ENCODE measurements around the gene CAMTA1. TPM values are rescaled to one million over a fixed set of nuclear protein-coding genes. Genes with fewer than 3 reads are reported as not detected.

Gene CAMTA1
- total RNA-seq, 1 experiment from 2014 or later: 118 TPM

DNA sequence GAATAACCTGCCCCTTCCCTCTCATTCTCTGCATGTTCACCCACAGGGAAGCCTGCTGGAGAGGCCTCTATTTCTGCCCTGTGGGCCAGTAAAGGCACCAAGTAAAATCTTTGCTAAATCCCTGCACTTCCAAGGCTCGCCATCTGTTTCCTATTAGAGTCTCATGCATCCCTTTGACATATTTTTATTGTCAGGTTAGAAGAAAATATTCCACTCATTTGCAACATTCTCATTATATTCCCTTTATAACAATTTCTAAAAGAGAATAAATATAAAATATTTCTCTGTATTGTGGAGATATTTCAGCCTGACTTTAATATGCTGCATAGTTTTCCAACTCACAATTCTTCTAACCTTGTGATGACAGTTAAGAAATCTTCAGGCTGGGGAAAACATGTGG is 645.4 kb downstream of the CAMTA1 start:
- no peak overlapping the region for H3K9ac ChIP-seq (ENCODE audit: low read length)
- H2AFZ ChIP-seq (ENCODE audit: low read length): no peak overlapping the region
- no peak overlapping the region for H3K4me2 ChIP-seq (ENCODE audit: low read depth, low read length, poor library complexity, severe bottlenecking)
- no peaks in the 10 kb centered on the region for H3K9me2 ChIP-seq (replicated peaks; ENCODE audit: insufficient read depth, low read length)
- DNase-seq: no peak
- H4K20me1 ChIP-seq (ENCODE audit: insufficient read depth, low read depth, low read length): peaks cover 6% of the 10 kb centered on the region; the same call in 1 of the 2 replicates
- H3K4me1 ChIP-seq (ENCODE audit: low read length): peaks cover under 1% of the 10 kb centered on the region; the same call in 1 of the 2 replicates
- no peaks in the 10 kb centered on the region for H3K27me3 ChIP-seq (ENCODE audit: low read length)
- no peak overlapping the region for H3K4me3 ChIP-seq (ENCODE audit: low read length)
- H3K79me2 ChIP-seq (ENCODE audit: low read length): no peaks in the 10 kb centered on the region
- no peaks in the 10 kb centered on the region for H3K9me3 ChIP-seq (ENCODE audit: low read length)
- no peak overlapping the region for H3K27ac ChIP-seq (ENCODE audit: low read length)
- no peaks in the 10 kb centered on the region for H3K36me3 ChIP-seq (ENCODE audit: insufficient read depth, low read length)

- Histone ChIP-seq H3K79me2 (ENCODE audit: low read length) (no peaks in the 10 kb centered on the region), H3K9ac (ENCODE audit: low read length) (no peak overlapping the region), H3K36me3 (ENCODE audit: insufficient read depth, low read length) (no peaks in the 10 kb centered on the region), H3K9me2 (replicated peaks; ENCODE audit: insufficient read depth, low read length) (no peaks in the 10 kb centered on the region), H3K9me3 (ENCODE audit: low read length) (no peaks in the 10 kb centered on the region), H3K27ac (ENCODE audit: low read length) (no peak overlapping the region), H3K27me3 (ENCODE audit: low read length) (no peaks in the 10 kb centered on the region), H3K4me2 (ENCODE audit: low read depth, low read length, poor library complexity, severe bottlenecking) (no peak overlapping the region), H2AFZ (ENCODE audit: low read length) (no peak overlapping the region), H3K4me3 (ENCODE audit: low read length) (no peak overlapping the region), H3K4me1 (ENCODE audit: low read length) (peaks cover 14% of the 10 kb centered on the region), H4K20me1 (ENCODE audit: insufficient read depth, low read depth, low read length) (peaks cover 6% of the 10 kb centered on the region; the same call in 1 of the 2 replicates)
- no peak for DNase-seq
Observed at GRCh38 chr1:7432102-7432899, 647.0 kb downstream of the CAMTA1 start.

- H3K9me2 ChIP-seq (replicated peaks; ENCODE audit: insufficient read depth, low read length): no peaks in the 10 kb centered on the region
- no peak overlapping the region for H2AFZ ChIP-seq (ENCODE audit: low read length)
- H3K27ac ChIP-seq (ENCODE audit: low read length): no peak overlapping the region
Observed at GRCh38 chr1:7432900-7433380, 647.7 kb downstream of the CAMTA1 start.

GRCh38 chr1:7434566-7434965 is 649.3 kb downstream of the CAMTA1 start:
- H3K4me1 ChIP-seq (ENCODE audit: low read length): peaks cover 21% of the 10 kb centered on the region
- H3K27me3 ChIP-seq (ENCODE audit: low read length): no peaks in the 10 kb centered on the region
- no peaks in the 10 kb centered on the region for H3K9me2 ChIP-seq (replicated peaks; ENCODE audit: insufficient read depth, low read length)
- no peak for DNase-seq
- H3K79me2 ChIP-seq (ENCODE audit: low read length): no peaks in the 10 kb centered on the region
- no peak overlapping the region for H3K4me3 ChIP-seq (ENCODE audit: low read length)
- no peak overlapping the region for H2AFZ ChIP-seq (ENCODE audit: low read length)
- H4K20me1 ChIP-seq (ENCODE audit: insufficient read depth, low read depth, low read length): peaks cover 3% of the 10 kb centered on the region; the same call in 1 of the 2 replicates
- no peak overlapping the region for H3K9ac ChIP-seq (ENCODE audit: low read length)
- no peaks in the 10 kb centered on the region for H3K36me3 ChIP-seq (ENCODE audit: insufficient read depth, low read length)
- H3K27ac ChIP-seq (ENCODE audit: low read length): no peak overlapping the region
- no peaks in the 10 kb centered on the region for H3K9me3 ChIP-seq (ENCODE audit: low read length)
- H3K4me2 ChIP-seq (ENCODE audit: low read depth, low read length, poor library complexity, severe bottlenecking): no peak overlapping the region

More at GRCh38 chr1:7432900-7433380, 647.7 kb downstream of the CAMTA1 start:
- H3K4me3 ChIP-seq (ENCODE audit: low read length): no peak overlapping the region
- no peaks in the 10 kb centered on the region for H3K36me3 ChIP-seq (ENCODE audit: insufficient read depth, low read length)
- H3K4me1 ChIP-seq (ENCODE audit: low read length): peaks cover 14% of the 10 kb centered on the region
- H3K4me2 ChIP-seq (ENCODE audit: low read depth, low read length, poor library complexity, severe bottlenecking): no peak overlapping the region
- H3K27me3 ChIP-seq (ENCODE audit: low read length): no peaks in the 10 kb centered on the region
- DNase-seq: no peak
- no peaks in the 10 kb centered on the region for H3K9me3 ChIP-seq (ENCODE audit: low read length)
- no peak overlapping the region for H3K9ac ChIP-seq (ENCODE audit: low read length)
- H4K20me1 ChIP-seq (ENCODE audit: insufficient read depth, low read depth, low read length): peaks cover 3% of the 10 kb centered on the region; the same call in 1 of the 2 replicates
- H3K79me2 ChIP-seq (ENCODE audit: low read length): no peaks in the 10 kb centered on the region

DNA sequence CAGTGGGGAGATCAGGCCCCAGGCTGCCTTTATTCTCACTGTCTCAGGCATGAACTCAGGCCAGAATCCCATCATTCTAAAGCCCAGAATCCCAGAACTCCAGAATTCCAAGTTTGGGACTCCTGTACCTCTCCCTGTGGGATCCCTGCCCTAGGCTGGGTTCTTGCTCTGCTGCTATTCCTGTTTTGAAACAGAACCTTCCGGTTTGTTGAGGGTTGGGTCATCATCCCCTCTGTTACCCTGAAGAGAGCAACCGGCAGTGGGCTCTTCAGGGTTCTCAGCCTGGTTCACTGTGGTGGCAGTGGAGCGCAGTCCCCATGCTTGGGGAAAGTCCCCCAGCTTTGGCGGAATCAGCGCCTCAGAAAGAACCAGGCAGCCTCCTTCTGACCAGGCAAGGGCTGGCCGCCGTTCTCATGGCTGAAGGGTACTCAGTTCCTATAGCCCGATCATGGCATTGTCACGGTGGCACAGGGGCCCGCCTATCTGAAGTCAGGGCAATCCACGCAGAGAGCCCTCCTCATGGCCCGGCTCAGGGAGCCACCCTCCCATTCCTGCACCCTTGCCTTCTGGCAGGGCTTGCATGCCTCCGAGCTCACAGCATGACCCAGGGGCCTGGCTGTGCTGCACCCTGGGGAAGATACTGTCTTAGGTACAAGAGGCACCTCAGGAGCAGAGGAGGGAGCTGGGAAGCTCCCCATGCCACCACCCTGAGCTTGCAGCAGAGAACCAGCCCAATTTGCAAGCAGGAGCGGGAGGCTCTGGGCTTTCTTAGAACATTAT is 650.2 kb downstream of the CAMTA1 start:
- H3K9me3 ChIP-seq (ENCODE audit: low read length): no peaks in the 10 kb centered on the region
- H3K9ac ChIP-seq (ENCODE audit: low read length): no peak overlapping the region
- no peaks in the 10 kb centered on the region for H3K9me2 ChIP-seq (replicated peaks; ENCODE audit: insufficient read depth, low read length)
- no peak overlapping the region for H2AFZ ChIP-seq (ENCODE audit: low read length)
- peaks cover 30% of the 10 kb centered on the region for H3K4me1 ChIP-seq (ENCODE audit: low read length)
- no peak overlapping the region for H3K27ac ChIP-seq (ENCODE audit: low read length)
- no peak overlapping the region for H3K4me3 ChIP-seq (ENCODE audit: low read length)
- no peaks in the 10 kb centered on the region for H3K79me2 ChIP-seq (ENCODE audit: low read length)
- peaks cover 3% of the 10 kb centered on the region; the same call in 1 of the 2 replicates for H4K20me1 ChIP-seq (ENCODE audit: insufficient read depth, low read depth, low read length)
- H3K4me2 ChIP-seq (ENCODE audit: low read depth, low read length, poor library complexity, severe bottlenecking): no peak overlapping the region
- H3K27me3 ChIP-seq (ENCODE audit: low read length): no peaks in the 10 kb centered on the region
- DNase-seq: no peak
- no peaks in the 10 kb centered on the region for H3K36me3 ChIP-seq (ENCODE audit: insufficient read depth, low read length)

- H3K27ac ChIP-seq (ENCODE audit: low read length): no peak overlapping the region
- H4K20me1 ChIP-seq (ENCODE audit: insufficient read depth, low read depth, low read length): peaks cover 3% of the 10 kb centered on the region; the same call in 1 of the 2 replicates
- no peak overlapping the region for H3K9ac ChIP-seq (ENCODE audit: low read length)
- peak; percentile 50 for DNase-seq
- H3K9me2 ChIP-seq (replicated peaks; ENCODE audit: insufficient read depth, low read length): no peaks in the 10 kb centered on the region
- H3K79me2 ChIP-seq (ENCODE audit: low read length): no peaks in the 10 kb centered on the region
- H2AFZ ChIP-seq (ENCODE audit: low read length): no peak overlapping the region
- no peak overlapping the region for H3K4me3 ChIP-seq (ENCODE audit: low read length)
- peaks cover 37% of the 10 kb centered on the region for H3K4me1 ChIP-seq (ENCODE audit: low read length)
- no peak overlapping the region for H3K4me2 ChIP-seq (ENCODE audit: low read depth, low read length, poor library complexity, severe bottlenecking)
- no peaks in the 10 kb centered on the region for H3K27me3 ChIP-seq (ENCODE audit: low read length)
- no peaks in the 10 kb centered on the region for H3K9me3 ChIP-seq (ENCODE audit: low read length)
- H3K36me3 ChIP-seq (ENCODE audit: insufficient read depth, low read length): no peaks in the 10 kb centered on the region
Observed at GRCh38 chr1:7436056-7437005, 651.1 kb downstream of the CAMTA1 start.

- no peaks in the 10 kb centered on the region for H3K9me2 ChIP-seq (replicated peaks; ENCODE audit: insufficient read depth, low read length)
- no peak overlapping the region for H3K4me3 ChIP-seq (ENCODE audit: low read length)
- no peak overlapping the region for H2AFZ ChIP-seq (ENCODE audit: low read length)
- H3K9me3 ChIP-seq (ENCODE audit: low read length): no peaks in the 10 kb centered on the region
- DNase-seq: no peak
- peaks cover 43% of the 10 kb centered on the region for H3K4me1 ChIP-seq (ENCODE audit: low read length)
- no peak overlapping the region for H3K4me2 ChIP-seq (ENCODE audit: low read depth, low read length, poor library complexity, severe bottlenecking)
- H3K27ac ChIP-seq (ENCODE audit: low read length): no peak overlapping the region
- H4K20me1 ChIP-seq (ENCODE audit: insufficient read depth, low read depth, low read length): peaks cover 3% of the 10 kb centered on the region; the same call in 1 of the 2 replicates
- H3K36me3 ChIP-seq (ENCODE audit: insufficient read depth, low read length): no peaks in the 10 kb centered on the region
- no peaks in the 10 kb centered on the region for H3K79me2 ChIP-seq (ENCODE audit: low read length)
- no peak overlapping the region for H3K9ac ChIP-seq (ENCODE audit: low read length)
- no peaks in the 10 kb centered on the region for H3K27me3 ChIP-seq (ENCODE audit: low read length)
Observed at GRCh38 chr1:7437036-7437435, 651.8 kb downstream of the CAMTA1 start.
